Activated CD4-positive, alpha-beta T cell treated with anti-CD3 and anti-CD28 coated beads, Interleukin-2, amount 50 U/mL, for 1 hour (primary cell): ENCODE data around the gene TMEM163.
A peak's percentile ranks its signal among the peaks of the same experiment; 100 is the strongest.
"Not testable (repeated sequence)": the region's sequence is repeated elsewhere in the genome, so short reads cannot be mapped to it uniquely, and the experiment has no call there.

Source experiments
- DNase-seq: peaks from one replicate; pipeline ENCODE4 v3.0.0-alpha.2; 2020

The TMEM163 gene

GRCh38 chr2:134718817-134719814 lies at the start of gene TMEM163:
Gene TMEM163, minus strand, starts transcription at chr2:134719000.
- DNase-seq: peak; percentile 10

- no peak for DNase-seq
These were observed 47.8 kb upstream of the TMEM163 start for GRCh38 chr2:134766583-134766982.

GRCh38 chr2:134765987-134766386 lies 47.2 kb upstream of the TMEM163 start:
- no peak for DNase-seq

DNA sequence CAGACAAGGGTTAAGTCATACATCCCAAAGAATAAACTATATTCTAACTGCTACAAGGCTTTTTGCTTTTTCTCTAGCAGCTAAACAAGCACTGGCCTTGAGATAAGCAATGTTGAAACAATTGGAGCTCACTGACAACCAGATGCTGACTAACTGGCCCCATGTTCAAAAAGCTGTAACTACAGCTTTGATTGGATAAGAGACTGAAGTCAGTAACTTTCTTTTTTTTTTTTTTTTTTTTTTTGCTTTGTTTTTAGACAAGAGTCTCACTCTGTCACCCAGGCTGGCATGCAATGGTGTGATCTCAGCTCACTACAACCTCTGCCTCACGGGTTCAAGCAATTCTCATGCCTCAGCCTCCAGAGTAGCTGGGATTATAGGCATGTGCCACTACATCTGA lies 45.4 kb upstream of the TMEM163 start:
- DNase-seq: no peak

DNA sequence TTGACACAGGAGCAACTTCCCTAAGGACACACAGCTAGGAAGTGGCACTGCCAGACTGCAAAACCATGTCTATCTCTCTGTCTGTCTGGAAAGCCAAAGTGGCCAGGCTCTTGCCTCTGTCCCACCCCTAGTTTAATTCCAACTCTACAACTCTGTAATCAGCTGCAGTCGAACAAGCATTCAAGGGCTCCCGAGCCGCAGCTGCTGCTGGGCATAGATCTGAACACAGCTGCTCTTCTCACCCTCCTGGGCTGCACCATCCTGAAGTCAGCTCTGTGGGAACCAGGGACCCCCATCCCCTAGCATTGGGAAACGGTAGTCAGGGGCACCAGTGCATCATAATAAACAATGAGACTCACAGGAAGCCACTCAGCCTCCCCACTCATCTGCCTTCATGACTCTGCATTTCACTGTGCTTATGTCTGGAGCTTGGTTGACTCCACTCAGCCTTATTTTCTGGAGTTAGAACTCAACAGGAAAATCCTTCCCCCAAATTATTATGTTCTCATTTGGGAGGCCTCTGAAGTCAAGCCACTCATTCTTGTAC lies 44.4 kb upstream of the TMEM163 start:
- DNase-seq: no peak

DNA sequence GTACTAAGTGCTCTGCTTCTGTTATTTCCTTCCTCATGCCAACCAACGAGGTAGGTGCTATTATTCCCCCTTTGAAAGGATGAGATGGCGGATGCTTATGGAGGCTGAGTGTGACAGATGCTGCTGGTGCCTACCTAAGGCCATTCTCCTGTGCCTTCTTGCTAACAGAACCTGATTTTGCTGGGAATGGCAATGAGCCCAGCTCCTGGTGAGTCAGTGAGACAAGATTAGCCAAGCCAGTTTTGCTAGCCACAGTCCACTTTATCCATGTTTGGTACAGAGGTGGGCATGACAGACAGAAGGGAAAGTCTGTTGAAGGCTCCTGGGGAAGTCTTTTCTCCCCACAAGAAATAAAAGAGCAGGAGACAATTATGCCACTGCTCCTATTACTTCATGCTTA lies 43.7 kb upstream of the TMEM163 start:
- no peak for DNase-seq

GRCh38 chr2:134760385-134760784 lies 41.6 kb upstream of the TMEM163 start:
- no peak for DNase-seq

- DNase-seq: no peak
These were observed 39.8 kb upstream of the TMEM163 start for GRCh38 chr2:134758633-134759032.

GRCh38 chr2:134751981-134752380 lies 33.2 kb upstream of the TMEM163 start:
- DNase-seq: not testable (repeated sequence)

GRCh38 chr2:134745546-134745945 lies 26.7 kb upstream of the TMEM163 start:
- no peak for DNase-seq

DNA sequence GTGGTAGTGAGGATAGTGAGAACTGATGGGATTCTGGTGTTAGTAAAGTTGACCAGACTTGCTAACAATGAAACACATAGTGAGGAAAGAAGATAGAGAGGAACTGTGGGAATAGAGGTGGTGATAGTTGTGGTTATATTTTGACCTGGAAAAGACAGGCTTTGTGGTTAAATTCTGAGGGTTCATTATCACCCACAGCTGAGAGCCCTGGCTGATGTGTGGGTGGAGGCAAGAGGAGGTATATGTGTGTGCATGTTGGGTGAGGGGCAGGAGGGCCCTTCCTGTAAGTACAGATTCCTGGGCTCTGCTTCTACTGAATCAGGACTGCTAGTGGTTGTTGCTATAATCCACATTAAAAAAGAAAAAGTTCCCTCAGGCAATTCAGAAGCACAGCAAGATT lies 26.2 kb upstream of the TMEM163 start:
- DNase-seq: no peak

DNA sequence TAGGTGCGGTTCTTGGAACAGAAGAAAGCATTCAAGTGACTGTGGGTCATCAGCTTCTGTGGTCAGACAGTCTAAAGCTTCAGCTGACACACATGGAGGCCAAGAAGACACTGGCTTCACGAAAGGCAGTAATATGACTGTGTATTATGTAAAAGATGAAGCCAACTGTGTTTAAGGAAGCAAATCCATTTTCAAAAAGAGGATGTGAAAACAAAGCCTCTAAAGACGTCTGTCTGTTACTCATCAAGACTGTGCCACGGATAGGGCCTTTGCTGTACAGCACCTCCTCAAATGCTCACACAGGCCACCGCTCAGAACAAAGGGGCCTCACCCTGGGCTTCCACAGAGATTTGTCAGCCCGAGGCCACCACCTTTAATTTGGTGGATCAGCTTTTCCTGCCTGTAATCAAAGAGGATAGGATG lies 21.1 kb upstream of the TMEM163 start:
- no peak for DNase-seq

DNA sequence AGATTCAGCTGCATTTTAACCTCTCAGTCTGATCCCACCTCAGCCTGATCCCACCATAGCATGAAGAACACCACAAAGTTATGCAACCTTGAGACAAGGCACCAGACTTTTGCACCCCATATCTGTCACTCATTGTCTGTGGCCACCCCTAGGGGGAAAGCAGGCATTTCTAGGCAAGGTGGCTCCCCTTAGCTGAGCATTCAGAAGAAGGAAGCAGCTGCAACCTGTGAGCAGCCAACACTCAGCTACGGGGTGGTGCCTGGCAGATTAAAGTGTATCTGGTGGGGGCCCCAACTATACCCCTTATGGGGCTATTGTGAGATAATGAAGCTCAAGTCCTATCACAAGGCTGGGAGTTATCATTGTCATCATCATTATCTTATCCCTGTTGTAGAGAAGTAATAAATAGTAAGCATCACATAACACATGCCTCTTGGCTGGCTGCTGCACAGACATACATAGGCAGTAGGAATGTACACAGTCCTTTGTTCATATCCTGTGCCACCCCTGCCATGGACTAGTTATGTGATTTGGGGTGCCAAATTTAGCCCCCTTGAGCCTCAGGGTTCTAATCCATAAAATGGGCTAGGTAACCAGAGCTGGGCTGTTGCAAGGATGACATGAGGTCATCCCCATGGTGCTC lies 20.6 kb upstream of the TMEM163 start:
- DNase-seq: no peak

- DNase-seq: no peak
These were observed 19.5 kb upstream of the TMEM163 start for GRCh38 chr2:134738141-134738870.

GRCh38 chr2:134737671-134738070 lies 18.9 kb upstream of the TMEM163 start:
- DNase-seq: no peak

- DNase-seq: no peak
These were observed 17.5 kb upstream of the TMEM163 start for GRCh38 chr2:134736167-134736880.

- no peak for DNase-seq
These were observed 9.4 kb upstream of the TMEM163 start for GRCh38 chr2:134728163-134728562.

GRCh38 chr2:134727385-134727784 lies 8.6 kb upstream of the TMEM163 start:
- no peak for DNase-seq

DNA sequence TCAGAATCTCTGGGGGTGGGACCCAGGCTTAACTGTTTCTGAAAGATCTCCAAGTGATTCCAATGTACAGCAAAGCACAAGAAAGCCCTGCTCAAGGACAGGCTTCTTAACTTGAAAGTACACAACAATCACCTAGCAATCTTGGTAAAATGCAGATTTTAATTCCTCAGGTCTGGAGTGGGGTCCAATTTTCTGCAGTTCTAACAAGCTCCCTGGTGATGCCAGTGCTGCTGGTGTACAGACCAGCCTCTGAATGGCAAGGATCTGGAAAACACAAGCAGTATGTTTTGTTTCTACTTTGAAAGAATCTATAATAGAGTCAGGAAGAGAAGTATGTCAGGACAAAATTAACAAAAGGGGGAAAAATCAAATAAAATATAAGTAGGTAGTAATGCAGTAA lies 7.8 kb upstream of the TMEM163 start:
- DNase-seq: no peak

DNA sequence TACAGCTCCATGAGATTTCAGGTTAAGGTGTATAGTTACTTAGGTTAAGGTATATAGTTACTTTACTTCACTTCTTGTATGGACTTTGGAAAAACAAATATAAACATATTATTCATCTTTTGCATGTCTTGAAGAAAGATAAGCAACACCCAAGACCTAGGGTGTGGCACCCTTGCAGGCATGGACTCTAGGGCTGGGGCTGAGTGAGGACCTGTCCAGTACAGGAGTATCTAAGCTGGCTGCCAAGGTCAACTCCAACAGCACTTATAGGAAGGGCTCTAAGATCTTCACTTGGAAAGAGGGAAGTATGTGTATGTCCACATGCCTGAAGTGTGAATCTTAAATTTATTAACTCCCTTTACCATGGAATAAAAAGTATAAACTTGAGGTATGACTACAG lies 7.1 kb upstream of the TMEM163 start:
- DNase-seq: no peak

DNA sequence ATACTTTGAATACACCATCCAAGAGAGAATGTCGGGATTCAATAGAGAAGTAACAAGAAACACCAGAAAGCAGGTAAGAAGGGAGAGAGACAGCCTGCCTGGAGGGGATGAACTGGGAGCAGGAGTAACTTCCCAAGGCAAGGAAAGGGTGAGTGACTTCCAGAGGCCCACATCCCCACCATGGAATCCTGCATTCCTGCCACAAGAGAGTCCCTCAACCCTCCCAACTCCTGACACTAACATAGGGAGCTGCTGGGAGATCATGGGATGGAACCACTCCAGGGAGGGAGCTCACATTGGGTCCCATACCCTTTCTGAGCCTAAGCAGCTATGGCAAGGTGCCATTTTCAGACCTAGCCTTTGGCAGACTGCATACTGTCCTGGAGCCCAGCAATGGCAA lies 5.5 kb upstream of the TMEM163 start:
- no peak for DNase-seq

- not testable (repeated sequence) for DNase-seq
These were observed 4.9 kb upstream of the TMEM163 start for GRCh38 chr2:134723742-134724141.
